ENCODE results near the gene SPESP1. TPM values are rescaled to one million over a fixed set of nuclear protein-coding genes. Genes with fewer than 3 reads are reported as not detected.
"Not testable (repeated sequence)": the region's sequence is repeated elsewhere in the genome, so short reads cannot be mapped to it uniquely, and the experiment has no call there.

SPESP1 gene
- total RNA-seq, 1 donor from 2014 or later, result not detected

GRCh38 chr15:68969298-68969697 is 39.0 kb downstream of the SPESP1 start:
- TF ChIP-seq, protein P1, sequence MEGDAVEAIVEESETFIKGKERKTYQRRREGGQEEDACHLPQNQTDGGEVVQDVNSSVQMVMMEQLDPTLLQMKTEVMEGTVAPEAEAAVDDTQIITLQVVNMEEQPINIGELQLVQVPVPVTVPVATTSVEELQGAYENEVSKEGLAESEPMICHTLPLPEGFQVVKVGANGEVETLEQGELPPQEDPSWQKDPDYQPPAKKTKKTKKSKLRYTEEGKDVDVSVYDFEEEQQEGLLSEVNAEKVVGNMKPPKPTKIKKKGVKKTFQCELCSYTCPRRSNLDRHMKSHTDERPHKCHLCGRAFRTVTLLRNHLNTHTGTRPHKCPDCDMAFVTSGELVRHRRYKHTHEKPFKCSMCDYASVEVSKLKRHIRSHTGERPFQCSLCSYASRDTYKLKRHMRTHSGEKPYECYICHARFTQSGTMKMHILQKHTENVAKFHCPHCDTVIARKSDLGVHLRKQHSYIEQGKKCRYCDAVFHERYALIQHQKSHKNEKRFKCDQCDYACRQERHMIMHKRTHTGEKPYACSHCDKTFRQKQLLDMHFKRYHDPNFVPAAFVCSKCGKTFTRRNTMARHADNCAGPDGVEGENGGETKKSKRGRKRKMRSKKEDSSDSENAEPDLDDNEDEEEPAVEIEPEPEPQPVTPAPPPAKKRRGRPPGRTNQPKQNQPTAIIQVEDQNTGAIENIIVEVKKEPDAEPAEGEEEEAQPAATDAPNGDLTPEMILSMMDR (IDR thresholded peaks at IDR 0.05; ENCODE audit: unreplicated experiment), result no peak
- no peak overlapping the region for H3K27ac Mint-ChIP-seq
- no peak for DNase-seq (ENCODE audit: low spot score, unreplicated experiment)
- no peak overlapping the region for H3K4me3 Mint-ChIP-seq (ENCODE audit: low read depth)
- H3K36me3 Mint-ChIP-seq (ENCODE audit: insufficient read depth), result peaks cover 4% of the 10 kb centered on the region
- H3K4me1 Mint-ChIP-seq (ENCODE audit: low read depth), result no peaks in the 10 kb centered on the region
- H3K27me3 Mint-ChIP-seq, result no peaks in the 10 kb centered on the region
- H3K9me3 Mint-ChIP-seq (ENCODE audit: low read depth), result peaks cover 35% of the 10 kb centered on the region

- TF ChIP-seq, protein P1 (IDR thresholded peaks at IDR 0.05; ENCODE audit: unreplicated experiment), result no peak
- peaks cover 28% of the 10 kb centered on the region for H3K9me3 Mint-ChIP-seq (ENCODE audit: low read depth)
- no peaks in the 10 kb centered on the region for H3K4me1 Mint-ChIP-seq (ENCODE audit: low read depth)
- H3K27me3 Mint-ChIP-seq, result no peaks in the 10 kb centered on the region
- H3K27ac Mint-ChIP-seq, result no peak overlapping the region
- H3K4me3 Mint-ChIP-seq (ENCODE audit: low read depth), result no peak overlapping the region
- H3K36me3 Mint-ChIP-seq (ENCODE audit: insufficient read depth), result no peaks in the 10 kb centered on the region
- DNase-seq (ENCODE audit: low spot score, unreplicated experiment), result no peak
Observed at GRCh38 chr15:68972201-68973065, 42.1 kb downstream of the SPESP1 start.

- not testable (repeated sequence) for DNase-seq (ENCODE audit: low spot score, unreplicated experiment); H3K4me3 Mint-ChIP-seq (ENCODE audit: low read depth); H3K36me3 Mint-ChIP-seq (ENCODE audit: insufficient read depth); H3K27ac Mint-ChIP-seq; H3K4me1 Mint-ChIP-seq (ENCODE audit: low read depth); H3K27me3 Mint-ChIP-seq
- peaks cover 12% of the 10 kb centered on the region for H3K9me3 Mint-ChIP-seq (ENCODE audit: low read depth)
Observed at GRCh38 chr15:68975651-68976160, 45.4 kb downstream of the SPESP1 start.

- not testable (repeated sequence) for H3K4me1 Mint-ChIP-seq (ENCODE audit: low read depth); H3K4me3 Mint-ChIP-seq (ENCODE audit: low read depth); DNase-seq (ENCODE audit: low spot score, unreplicated experiment); H3K27ac Mint-ChIP-seq; H3K36me3 Mint-ChIP-seq (ENCODE audit: insufficient read depth); H3K27me3 Mint-ChIP-seq
- peaks cover 12% of the 10 kb centered on the region for H3K9me3 Mint-ChIP-seq (ENCODE audit: low read depth)
Observed at GRCh38 chr15:68977426-68977825, 47.1 kb downstream of the SPESP1 start.

DNA sequence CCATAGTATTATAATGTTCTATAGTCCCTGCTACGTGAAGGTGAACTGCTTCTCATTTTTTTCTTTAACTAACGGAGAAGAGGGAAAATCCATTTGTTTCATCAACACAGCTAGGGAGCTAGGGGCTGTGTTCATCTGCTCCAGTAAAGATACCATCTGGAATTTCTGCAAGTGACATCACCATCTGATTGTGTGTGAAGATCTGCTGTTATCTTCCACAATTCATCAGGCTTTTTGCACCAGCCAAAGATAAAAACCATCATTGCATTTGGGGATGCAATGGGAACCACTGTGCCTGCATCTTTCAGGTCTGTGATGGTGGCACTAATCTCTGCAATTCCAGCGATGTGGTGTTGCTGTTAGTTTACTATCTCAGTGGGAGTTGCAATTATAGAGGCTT is 48.7 kb downstream of the SPESP1 start:
- TF ChIP-seq, protein P1 (IDR thresholded peaks at IDR 0.05; ENCODE audit: unreplicated experiment), result no peak
- Mint-ChIP-seq H3K4me1 (ENCODE audit: low read depth) (no peaks in the 10 kb centered on the region), H3K36me3 (ENCODE audit: insufficient read depth) (no peaks in the 10 kb centered on the region), H3K4me3 (ENCODE audit: low read depth) (no peak overlapping the region), H3K27ac (no peak overlapping the region), H3K27me3 (no peaks in the 10 kb centered on the region), H3K9me3 (ENCODE audit: low read depth) (peaks cover 12% of the 10 kb centered on the region)
- no peak for DNase-seq (ENCODE audit: low spot score, unreplicated experiment)

DNA sequence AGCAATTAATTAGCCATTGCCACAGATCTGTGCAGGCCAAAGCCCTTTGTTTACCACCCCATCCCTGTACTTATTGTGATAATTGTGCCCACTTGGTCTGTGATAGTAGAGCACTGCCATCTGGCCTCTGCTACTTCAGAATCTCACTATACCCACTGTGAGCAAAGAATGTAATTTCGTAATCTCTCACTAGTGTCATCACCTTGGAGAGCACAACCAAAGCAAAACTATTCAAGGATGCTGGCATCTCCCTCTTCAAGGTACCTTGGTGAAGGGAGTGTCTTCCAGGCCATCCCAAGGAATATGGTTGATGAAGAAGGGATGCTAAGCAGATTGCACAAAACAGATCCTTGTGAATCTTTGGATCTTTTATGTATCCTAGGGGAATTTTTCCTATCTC is 49.5 kb downstream of the SPESP1 start:
- no peak overlapping the region for H3K27ac Mint-ChIP-seq
- TF ChIP-seq, protein P1 (IDR thresholded peaks at IDR 0.05; ENCODE audit: unreplicated experiment), result no peak
- no peaks in the 10 kb centered on the region for H3K27me3 Mint-ChIP-seq
- H3K4me1 Mint-ChIP-seq (ENCODE audit: low read depth), result no peaks in the 10 kb centered on the region
- DNase-seq (ENCODE audit: low spot score, unreplicated experiment), result no peak
- H3K4me3 Mint-ChIP-seq (ENCODE audit: low read depth), result no peak overlapping the region
- peaks cover 12% of the 10 kb centered on the region for H3K9me3 Mint-ChIP-seq (ENCODE audit: low read depth)
- H3K36me3 Mint-ChIP-seq (ENCODE audit: insufficient read depth), result no peaks in the 10 kb centered on the region

Data from progenitor cell of endocrine pancreas (in vitro differentiated cells).